MM.1S (cell line): ENCODE measurements around the gene BRICD5.

ENCODE experiments used
- DNase-seq: peaks from one replicate; pipeline ENCODE4 v3.0.0-alpha.2; 2015
- H2AFZ ChIP-seq: fragments of 300-600 bp; sonication (generic); 2 replicates; pipeline ENCODE4 v1.6.0; 2016; ENCODE audit warnings: antibody characterized with exemption, low read length
- H3F3A ChIP-seq: fragments of 300-600 bp; sonication (generic); 2 replicates; pipeline ENCODE4 v1.6.1; 2016; ENCODE audit warnings: mild to moderate bottlenecking, antibody characterized with exemption, low read length, moderate library complexity, mixed read lengths; ENCODE audit not compliant: insufficient read depth
- H3K27ac ChIP-seq: fragments of 300-600 bp; sonication (generic); 2 replicates; pipeline ENCODE4 v1.5.1; 2016; ENCODE audit warnings: mild to moderate bottlenecking, low read length
- H3K27me3 ChIP-seq: fragments of 300-600 bp; sonication (generic); replicated peaks from 2 replicates; pipeline ENCODE4 v1.6.0; 2016; ENCODE audit warnings: low read length; ENCODE audit not compliant: insufficient read depth
- H3K36me3 ChIP-seq: fragments of 300-600 bp; sonication (generic); replicated peaks from 2 replicates; pipeline ENCODE4 v1.6.1; 2016; ENCODE audit warnings: mild to moderate bottlenecking, low read length, mixed read lengths; ENCODE audit not compliant: insufficient read depth
- H3K4me1 ChIP-seq: fragments of 300-600 bp; sonication (generic); 2 replicates; pipeline ENCODE4 v1.6.1; 2016; ENCODE audit warnings: low read length, mixed read lengths
- H3K4me2 ChIP-seq: fragments of 300-600 bp; sonication (generic); 2 replicates; pipeline ENCODE4 v1.6.0; 2016; ENCODE audit warnings: low read depth, low read length
- H3K4me3 ChIP-seq: fragments of 300-600 bp; sonication (generic); 2 replicates; pipeline ENCODE4 v1.5.1; 2016; ENCODE audit warnings: low read length, mixed read lengths
- H3K79me2 ChIP-seq: fragments of 300-600 bp; sonication (generic); 2 replicates; pipeline ENCODE4 v1.6.1; 2016; ENCODE audit warnings: mixed run types, low read length, mixed read lengths
- H3K9ac ChIP-seq: fragments of 300-600 bp; sonication (generic); 2 replicates; pipeline ENCODE4 v1.6.1; 2016; ENCODE audit warnings: low read length, mixed read lengths
- H3K9me2 ChIP-seq: fragments of 300-600 bp; sonication (generic); replicated peaks from 2 replicates; pipeline ENCODE4 v1.6.1; 2016; ENCODE audit warnings: mild to moderate bottlenecking, low read length, mixed read lengths; ENCODE audit not compliant: insufficient read depth
- H3K9me3 ChIP-seq: fragments of 300-600 bp; sonication (generic); replicated peaks from 2 replicates; pipeline ENCODE4 v1.6.1; 2016; ENCODE audit warnings: mild to moderate bottlenecking, low read length, mixed read lengths; ENCODE audit not compliant: insufficient read depth
- H4K20me1 ChIP-seq: fragments of 300-600 bp; sonication (generic); 2 replicates; pipeline ENCODE4 v1.6.1; 2016; ENCODE audit warnings: mild to moderate bottlenecking, low read length, moderate library complexity, mixed read lengths; ENCODE audit not compliant: insufficient read depth
- EZH2 ChIP-seq: fragments of 300-600 bp; sonication (generic); optimal IDR thresholded peaks from 2 replicates; pipeline ENCODE3; 2017; ENCODE audit warnings: low read depth, mild to moderate bottlenecking, antibody characterized with exemption, low read length, mixed read lengths
- EZH2phosphoT487 ChIP-seq: fragments of 300-600 bp; sonication (generic); IDR thresholded peaks from 2 replicates; pipeline ENCODE4 v1.6.1; 2018; ENCODE audit warnings: antibody characterized with exemption, low read length
- TF ChIP-seq, protein P1 (sequence below): fragments of 300-600 bp; sonication (generic); IDR thresholded peaks from 2 replicates; pipeline ENCODE4 v1.5.1; 2016; ENCODE audit warnings: antibody characterized with exemption, low read length, mixed read lengths

Gene BRICD5

DNA sequence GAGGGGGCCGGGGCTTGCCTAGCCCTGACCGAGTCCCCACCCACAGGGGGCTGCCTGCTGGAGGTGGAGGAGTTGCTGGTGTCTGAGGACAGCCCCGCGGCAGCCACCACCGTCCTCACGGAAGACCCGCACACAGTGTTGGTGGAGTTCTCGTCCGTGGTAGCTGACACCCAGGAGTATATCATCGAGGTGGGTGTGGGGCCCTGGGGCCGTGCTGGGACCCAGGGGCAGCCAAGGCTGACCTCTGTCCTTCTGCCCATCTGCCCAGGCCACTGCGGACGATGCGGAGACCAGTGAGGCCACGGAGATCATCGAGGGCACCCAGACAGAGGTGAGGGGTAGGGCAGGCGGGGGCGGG lies 24.1 kb upstream of the BRICD5 start:
- no peak overlapping the region for H3K4me2 ChIP-seq
- H3K27me3 ChIP-seq: no peaks in the 10 kb centered on the region; the same call in 1 of the 2 replicates
- no peaks in the 10 kb centered on the region for H3K4me1 ChIP-seq
- no peak overlapping the region for H3K9ac ChIP-seq
- H2AFZ ChIP-seq: no peak overlapping the region
- H3K27ac ChIP-seq: no peak overlapping the region
- DNase-seq: no peak
- no peak overlapping the region for H3K4me3 ChIP-seq
- TF ChIP-seq EZH2phosphoT487 (no peak), EZH2 (no peak)
- TF ChIP-seq, protein P1, sequence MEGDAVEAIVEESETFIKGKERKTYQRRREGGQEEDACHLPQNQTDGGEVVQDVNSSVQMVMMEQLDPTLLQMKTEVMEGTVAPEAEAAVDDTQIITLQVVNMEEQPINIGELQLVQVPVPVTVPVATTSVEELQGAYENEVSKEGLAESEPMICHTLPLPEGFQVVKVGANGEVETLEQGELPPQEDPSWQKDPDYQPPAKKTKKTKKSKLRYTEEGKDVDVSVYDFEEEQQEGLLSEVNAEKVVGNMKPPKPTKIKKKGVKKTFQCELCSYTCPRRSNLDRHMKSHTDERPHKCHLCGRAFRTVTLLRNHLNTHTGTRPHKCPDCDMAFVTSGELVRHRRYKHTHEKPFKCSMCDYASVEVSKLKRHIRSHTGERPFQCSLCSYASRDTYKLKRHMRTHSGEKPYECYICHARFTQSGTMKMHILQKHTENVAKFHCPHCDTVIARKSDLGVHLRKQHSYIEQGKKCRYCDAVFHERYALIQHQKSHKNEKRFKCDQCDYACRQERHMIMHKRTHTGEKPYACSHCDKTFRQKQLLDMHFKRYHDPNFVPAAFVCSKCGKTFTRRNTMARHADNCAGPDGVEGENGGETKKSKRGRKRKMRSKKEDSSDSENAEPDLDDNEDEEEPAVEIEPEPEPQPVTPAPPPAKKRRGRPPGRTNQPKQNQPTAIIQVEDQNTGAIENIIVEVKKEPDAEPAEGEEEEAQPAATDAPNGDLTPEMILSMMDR: no peak
- no peaks in the 10 kb centered on the region for H3K9me3 ChIP-seq
- H4K20me1 ChIP-seq: no peaks in the 10 kb centered on the region
- no peaks in the 10 kb centered on the region for H3K79me2 ChIP-seq
- no peaks in the 10 kb centered on the region for H3F3A ChIP-seq
- H3K9me2 ChIP-seq: no peaks in the 10 kb centered on the region
- H3K36me3 ChIP-seq: no peaks in the 10 kb centered on the region

DNA sequence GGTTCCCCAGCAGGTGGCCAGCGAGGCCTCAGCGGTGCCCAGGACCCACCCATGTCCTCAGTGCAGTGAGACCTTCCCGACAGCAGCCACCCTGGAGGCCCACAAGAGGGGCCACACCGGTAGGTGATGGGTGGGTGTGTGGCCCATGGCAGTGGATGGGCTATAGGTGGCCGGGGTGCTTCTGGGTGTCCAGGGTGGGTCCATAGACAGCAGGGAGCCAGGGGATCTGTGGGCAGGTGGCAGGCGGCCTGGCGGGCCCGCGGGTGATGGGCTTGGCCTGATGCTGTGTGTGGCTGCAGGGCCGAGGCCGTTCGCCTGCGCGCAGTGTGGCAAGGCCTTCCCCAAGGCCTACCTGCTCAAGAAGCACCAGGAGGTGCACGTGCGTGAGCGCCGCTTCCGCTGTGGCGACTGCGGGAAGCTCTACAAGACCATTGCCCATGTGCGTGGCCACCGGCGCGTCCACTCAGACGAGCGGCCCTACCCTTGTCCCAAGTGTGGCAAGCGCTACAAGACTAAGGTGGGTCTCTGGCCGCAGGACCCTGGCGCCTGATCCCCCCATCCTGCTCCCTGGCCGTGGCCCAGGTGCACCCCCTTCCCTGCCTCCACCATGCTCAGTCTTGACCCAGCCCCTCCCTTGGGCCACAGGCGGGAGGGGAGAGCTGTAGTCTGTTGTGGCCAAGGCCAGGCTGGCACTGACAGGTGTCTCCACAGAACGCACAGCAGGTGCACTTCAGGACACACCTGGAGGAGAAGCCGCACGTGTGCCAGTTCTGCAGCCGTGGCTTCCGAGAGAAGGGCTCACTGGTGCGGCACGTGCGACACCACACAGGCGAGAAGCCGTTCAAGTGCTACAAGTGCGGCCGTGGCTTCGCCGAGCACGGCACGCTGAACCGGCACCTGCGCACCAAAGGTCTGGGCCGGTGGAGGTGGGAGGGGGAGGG lies 23.5 kb upstream of the BRICD5 start:
- Histone ChIP-seq H3K9me3 (no peaks in the 10 kb centered on the region), H3K9me2 (no peaks in the 10 kb centered on the region), H3K36me3 (no peaks in the 10 kb centered on the region), H3K27ac (no peak overlapping the region), H3K9ac (no peak overlapping the region), H3F3A (no peaks in the 10 kb centered on the region), H3K27me3 (no peaks in the 10 kb centered on the region; the same call in 1 of the 2 replicates), H2AFZ (no peak overlapping the region), H3K4me2 (no peak overlapping the region), H3K4me1 (no peaks in the 10 kb centered on the region), H3K4me3 (no peak overlapping the region), H4K20me1 (no peaks in the 10 kb centered on the region), H3K79me2 (peaks cover 3% of the 10 kb centered on the region; the same call in 1 of the 2 replicates)
- no peak for DNase-seq
- TF ChIP-seq EZH2phosphoT487: no peak
- TF ChIP-seq, protein P1: no peak
- no peak for TF ChIP-seq EZH2

DNA sequence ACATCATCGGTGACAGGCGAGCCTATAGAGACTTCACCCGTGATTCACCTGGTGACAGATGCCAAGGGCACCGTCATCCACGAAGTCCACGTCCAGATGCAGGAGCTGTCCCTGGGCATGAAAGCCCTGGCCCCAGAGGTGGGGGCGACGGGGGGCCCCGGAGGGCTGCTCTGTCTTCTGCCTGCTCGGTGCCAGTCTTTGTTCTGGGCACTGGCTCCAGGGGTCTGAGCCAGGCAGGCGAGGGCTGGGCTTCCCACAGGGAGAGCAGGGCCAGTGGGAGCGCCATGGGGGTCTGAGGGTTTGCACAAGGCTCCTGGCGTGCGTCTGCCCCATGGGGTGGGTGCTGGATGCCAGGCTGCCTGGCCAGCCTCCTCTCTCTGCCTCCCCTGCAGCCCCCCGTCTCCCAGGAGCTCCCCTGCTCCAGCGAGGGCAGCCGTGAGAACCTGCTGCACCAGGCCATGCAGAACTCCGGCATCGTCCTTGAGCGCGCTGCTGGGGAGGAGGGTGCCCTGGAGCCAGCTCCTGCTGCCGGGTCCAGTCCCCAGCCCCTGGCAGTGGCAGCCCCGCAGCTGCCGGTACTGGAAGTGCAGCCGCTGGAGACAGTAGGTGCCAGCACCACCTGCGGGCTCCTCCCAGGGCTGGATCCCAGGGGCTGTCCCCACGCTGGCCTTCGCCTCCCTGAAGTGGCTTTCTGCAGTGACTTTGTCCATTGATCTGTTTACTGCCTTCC lies 22.5 kb upstream of the BRICD5 start:
- H3K79me2 ChIP-seq: peaks cover 11% of the 10 kb centered on the region
- H3K4me1 ChIP-seq: no peaks in the 10 kb centered on the region
- no peaks in the 10 kb centered on the region for H3K9me2 ChIP-seq
- no peak overlapping the region for H3K4me3 ChIP-seq
- TF ChIP-seq EZH2 (no peak), EZH2phosphoT487 (no peak)
- TF ChIP-seq, protein P1: no peak
- H3K4me2 ChIP-seq: no peak overlapping the region
- no peaks in the 10 kb centered on the region for H3F3A ChIP-seq
- H3K9me3 ChIP-seq: no peaks in the 10 kb centered on the region
- DNase-seq: no peak
- H2AFZ ChIP-seq: no peak overlapping the region
- H4K20me1 ChIP-seq: no peaks in the 10 kb centered on the region
- H3K27ac ChIP-seq: no peak overlapping the region
- H3K36me3 ChIP-seq: no peaks in the 10 kb centered on the region
- no peak overlapping the region for H3K9ac ChIP-seq
- no peaks in the 10 kb centered on the region; the same call in 1 of the 2 replicates for H3K27me3 ChIP-seq
